Left renal pelvis (tissue), 4 donors: Measurements from ENCODE around the gene HAUS8. TPM values are rescaled to one million over a fixed set of nuclear protein-coding genes. Genes with fewer than 3 reads are reported as not detected.

Source experiments
- DNase-seq, 4 donors: peaks; one replicate each; pipeline ENCODE4 v3.0.0-alpha.2; 2013; ENCODE audit warnings: low read depth in 4 of 4, low spot score in 3 of 4
- polyA plus RNA-seq, 4 donors: library from polyadenylated mRNA; unstranded; fragments of 120-200 nt; gene quantifications; one replicate each; pipeline ENCODE4 v1.2.1, GENCODE V29; 2013; ENCODE audit not compliant: insufficient read length in 4 of 4

HAUS8 gene
- polyA plus RNA-seq, 4 donors, result 10.6 to 15.9 (median 13.9) TPM

DNA sequence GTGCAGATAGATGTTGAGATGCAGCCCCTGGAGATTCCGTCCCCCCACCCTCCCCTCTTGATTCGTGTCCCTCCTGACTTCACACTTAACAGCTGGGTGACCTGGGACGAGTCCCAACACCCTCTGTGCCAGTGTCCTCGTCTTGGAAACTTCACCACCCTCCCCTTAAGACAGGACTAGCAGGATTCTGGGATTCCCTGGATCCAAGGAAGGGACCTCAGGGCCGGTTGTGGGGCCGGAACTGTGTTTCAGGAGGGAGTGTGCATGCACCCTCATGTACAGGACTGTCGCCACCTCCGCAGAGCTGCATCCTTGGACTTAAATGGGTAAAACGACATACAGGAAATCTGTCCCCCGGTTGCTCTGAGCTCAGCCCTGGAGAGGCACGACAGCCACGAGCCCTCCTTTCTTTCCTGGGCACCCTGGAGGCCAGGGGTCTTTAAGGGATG, 1.3 kb upstream of the HAUS8 start:
- no peak for DNase-seq

DNA sequence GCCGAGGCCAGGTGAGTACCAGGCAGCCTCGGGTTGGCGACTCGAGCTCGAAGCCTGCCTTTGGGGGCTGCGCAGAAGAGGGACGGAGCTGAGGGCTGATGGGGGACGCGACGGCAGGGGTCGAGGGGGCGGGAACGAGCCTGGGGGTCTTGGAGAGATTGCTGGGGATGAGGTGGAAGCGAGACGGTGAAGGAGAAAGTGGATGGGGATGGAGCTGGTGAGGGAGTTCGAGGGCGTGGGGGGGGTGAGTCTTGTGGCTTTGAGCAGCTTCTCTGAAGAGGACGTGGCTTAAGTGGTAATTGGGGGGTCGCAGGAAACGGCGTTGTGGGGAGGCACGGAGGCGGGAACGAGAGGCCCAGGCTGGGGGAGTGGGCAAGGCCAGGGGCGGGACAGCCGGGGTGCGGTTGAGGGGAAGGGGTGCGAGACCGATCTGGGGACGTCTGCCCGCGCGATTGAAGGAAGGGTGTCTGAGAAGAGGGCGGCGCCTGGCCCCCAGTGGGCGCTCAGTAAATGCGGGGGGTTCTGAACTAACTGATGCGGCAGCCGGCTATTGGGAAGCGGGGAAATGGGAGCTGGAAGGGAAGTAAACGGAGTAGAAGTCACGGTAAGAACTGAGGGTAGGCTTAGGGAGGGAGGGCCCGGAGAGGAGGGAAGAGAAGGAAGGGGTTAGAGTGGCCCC, 751 bp upstream of the HAUS8 start:
- DNase-seq, result no peak

DNA sequence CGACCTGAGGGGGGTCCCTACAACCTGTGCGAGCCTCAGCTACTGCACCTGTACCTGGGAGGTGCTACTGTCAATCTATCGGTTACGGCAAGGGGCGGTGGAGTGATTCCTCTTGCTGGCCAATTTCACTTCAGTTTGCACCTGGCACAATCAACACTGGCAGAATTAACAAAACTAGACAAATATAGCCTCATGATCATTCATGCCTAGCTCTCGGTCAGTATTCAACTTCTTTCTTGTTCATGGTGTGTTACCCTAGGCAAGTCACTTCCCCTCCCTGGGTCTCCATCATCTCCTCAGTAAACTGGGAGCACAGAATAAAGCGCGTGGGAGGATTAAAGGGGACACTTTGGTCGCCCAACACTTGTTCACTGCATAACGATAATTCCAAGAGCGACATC, 618 bp downstream of the HAUS8 start:
- no peak for DNase-seq

DNA sequence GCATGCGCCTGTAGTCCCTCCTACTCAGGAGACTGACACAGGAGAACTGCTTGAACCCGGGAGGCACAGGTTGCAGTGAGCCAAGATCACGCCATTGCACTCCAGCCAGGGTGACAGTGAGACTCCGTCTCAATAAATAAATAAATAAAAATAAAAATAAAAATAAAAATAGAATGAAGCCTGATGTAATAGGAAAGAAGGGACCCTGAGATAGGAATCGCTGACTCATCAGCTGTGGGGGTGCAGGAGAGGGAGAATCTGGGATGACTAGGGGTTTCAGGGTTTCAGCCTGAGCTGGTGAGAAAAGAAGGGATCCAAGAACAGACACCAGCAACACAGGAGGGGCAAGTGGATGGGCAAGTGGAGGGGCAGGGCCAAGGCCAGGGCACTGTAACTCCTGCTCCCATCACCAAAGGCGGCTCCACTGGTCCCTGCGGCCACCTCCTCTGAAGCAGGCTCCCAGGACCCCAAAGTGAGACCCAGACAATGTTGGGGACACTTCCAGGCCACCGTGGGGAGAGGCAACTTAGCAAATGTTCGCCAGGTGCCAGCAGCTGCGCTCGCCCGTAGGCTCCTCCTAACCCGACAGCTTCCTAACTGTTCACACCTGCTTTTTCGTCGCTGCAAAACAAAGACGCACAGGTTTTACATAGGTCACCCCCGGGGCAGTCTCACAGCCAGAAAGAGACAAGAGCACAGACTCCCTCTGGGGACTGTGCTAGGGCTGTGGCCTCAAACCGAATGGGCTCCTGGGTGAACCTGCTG, 1.2 kb downstream of the HAUS8 start:
- DNase-seq, result no peak

DNA sequence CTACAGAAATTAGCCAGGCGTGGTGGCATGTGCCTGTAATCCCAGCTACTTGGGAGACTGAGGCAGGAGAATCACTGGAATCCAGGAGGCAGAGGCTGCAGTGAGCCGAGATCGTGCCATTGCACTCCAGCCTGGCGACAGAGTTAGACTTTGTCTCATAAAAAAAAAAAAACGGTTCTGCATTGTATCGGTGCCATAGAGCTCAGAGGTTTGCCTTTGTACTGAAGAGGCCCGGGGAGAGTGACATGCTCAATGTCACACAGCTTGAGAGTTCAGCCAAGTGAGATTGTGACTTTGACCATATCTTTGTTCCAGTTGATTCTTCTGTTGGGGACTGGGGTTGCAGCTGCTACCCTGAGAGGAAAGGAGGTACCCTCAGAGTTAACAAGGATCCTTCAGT, 4.3 kb downstream of the HAUS8 start:
- no peak for DNase-seq

DNA sequence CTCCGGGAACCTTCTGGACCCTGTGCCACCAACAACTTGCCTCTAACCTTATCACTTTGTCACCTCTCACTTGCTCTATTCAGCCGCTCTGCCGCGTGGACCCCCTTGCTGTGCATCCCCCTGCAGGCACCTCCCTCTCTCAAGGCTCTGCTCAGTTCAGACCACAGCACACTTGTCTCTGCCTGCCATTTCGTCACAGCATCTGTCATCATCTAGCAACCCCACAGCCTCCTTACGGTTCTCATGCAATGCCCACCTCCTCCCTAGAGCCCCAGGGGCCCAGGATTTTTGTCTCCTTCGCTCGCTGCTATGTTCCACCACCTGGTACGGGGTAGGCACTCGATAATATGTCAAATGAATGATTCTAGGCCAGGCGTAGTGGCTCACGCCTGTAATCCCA, 4.8 kb downstream of the HAUS8 start:
- DNase-seq, result no peak

DNA sequence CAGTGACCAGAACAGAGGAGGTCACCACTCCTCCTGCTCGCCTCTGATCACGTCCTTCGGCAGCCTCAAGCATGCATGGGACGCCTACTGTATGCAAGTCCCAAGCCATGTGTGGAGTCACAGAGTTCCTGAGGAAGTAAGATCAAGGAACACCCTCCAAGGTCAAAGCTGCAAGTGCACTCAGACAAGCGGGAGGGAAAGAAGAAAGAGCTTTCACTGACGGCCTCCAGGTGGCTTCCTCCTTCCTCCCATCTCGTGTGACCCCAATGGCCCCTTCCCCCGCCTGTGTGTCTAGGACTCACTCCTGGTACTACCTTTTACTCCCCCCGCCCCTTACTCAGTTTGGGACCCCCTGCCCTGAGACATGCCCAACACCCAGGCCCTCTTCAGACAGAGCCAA, 6.1 kb downstream of the HAUS8 start:
- DNase-seq, result no peak

DNA sequence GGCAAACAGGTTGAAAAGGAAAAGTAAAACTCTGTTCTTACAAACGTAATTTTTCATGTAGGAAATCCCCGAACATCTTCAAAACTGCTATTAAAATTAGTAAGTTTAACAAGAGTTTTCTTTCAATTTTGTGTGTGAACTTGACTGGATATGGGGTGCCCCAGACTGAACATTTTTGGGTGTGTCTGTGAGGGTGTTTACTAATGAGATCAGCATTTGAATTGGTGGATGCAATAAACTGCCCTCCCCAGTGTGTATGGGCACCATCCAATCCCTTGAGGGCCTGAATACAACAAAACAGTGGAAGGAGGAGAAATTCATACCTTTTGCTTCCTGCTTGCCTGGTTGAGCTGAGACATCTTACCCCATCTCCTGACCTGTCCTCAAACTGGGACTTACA, 11.8 kb downstream of the HAUS8 start:
- no peak for DNase-seq

DNA sequence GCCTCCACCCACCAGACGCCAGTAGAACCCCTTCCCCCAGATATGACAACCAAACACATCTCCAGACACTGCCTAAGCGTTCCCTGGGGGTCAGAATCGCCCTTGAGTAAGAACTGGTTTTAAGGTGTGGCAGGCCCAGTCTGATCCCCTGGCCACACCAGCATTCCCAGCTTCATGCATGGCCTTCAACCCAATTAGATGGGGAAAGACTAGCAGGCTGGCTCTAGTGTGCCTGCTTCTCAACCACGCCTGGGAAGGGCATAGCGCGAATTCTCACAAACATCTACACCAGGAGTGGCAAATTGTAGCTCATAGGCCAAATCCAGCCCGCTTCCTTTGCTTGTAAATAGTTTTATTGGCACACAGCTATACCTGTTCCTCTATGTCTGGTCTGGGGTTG, 13.6 kb downstream of the HAUS8 start:
- no peak for DNase-seq

DNA sequence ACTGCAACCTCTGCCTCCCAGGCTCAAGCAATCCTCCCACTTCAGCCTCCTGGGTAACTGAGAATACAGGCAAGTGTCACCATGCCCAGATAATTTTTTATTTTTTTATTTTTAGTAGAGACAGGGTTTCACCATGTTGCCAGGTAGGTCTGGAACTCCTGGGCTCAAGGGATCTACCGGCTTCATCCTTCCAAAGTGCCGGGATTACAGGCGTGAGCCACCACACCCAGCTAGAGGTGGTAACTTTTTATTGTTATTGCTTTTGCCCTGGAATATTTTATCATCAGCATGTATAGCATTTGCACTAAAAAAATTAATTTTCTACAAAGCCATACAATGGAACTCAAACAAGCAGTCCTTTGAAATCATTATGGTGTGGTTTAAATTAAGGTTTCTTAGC, 14.0 kb downstream of the HAUS8 start:
- no peak for DNase-seq

DNA sequence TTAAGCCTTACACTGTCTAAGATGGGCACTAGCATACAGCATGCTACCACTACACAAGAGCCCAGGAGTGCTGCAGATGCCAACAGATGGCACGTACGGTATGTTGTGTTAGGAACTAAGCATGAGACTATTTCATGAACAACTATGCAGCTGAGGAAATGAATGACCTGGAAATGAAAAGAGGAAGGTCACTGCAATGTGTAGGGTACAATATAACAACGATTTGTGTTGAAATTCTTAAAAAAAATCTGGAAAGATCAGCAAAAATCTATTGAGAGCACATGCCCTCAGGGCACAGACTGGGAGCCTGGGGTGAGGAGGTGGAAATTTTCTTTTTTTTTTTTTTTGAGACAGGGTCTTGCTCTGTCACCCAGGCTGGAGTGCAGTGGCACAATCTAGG, 14.4 kb downstream of the HAUS8 start:
- no peak for DNase-seq

DNA sequence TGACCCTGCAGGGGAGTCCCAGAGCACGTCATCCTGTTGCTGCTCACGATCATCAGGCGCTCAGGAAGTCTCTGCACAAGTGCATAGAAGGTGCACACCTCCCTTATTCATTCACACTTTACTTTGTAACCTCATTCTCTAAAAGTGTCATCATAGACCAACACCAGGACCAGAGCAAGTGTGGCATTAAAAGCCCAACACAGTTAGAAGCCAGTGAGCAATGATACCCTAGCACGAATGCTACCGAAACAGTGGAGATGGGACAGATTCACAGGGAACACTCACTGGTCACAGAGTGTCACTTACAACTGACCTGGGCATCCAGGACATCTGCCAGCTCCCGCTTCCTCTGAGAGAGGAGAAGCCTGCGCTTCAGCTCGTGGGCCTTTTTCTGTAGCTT, 17.0 kb downstream of the HAUS8 start:
- DNase-seq, result no peak

DNA sequence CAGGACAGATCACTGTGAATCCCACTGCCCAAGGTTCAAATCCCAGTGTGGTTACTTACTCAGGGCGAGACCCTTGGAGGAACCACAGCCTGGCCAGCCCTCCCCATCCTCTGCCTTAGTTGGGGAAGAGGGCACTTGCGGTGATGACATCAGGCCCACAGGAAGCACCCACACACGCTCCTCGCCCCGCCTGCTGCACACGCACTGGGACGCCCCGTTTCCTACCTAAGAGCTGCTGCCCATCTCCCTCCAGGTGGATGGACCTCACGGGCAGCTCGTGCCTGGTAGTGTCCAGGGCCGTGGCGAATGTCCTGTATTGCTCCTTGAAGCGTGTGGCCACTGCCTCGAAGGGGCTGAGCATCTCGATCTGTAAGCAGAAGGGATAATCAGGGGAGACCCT, 19.6 kb downstream of the HAUS8 start:
- DNase-seq, result no peak

DNA sequence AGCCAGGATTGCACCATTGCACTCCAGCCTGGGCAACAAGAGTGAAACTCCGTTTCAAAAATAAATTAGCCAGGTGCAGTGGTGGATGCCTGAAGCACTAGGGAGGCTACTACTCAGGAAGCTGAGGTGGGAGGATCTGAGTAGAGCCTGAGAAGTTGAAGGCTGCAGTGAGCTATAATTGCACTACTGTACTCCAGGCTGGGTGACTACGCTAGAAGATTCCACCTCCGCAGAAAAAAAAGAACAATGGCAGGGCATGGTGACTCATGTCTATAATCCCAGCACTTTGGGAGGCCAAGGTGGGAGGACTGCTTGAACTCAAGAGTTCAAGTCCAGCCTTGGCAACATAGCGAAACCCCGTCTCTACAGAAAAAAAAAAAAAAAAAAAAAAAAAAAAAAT, 20.5 kb downstream of the HAUS8 start:
- no peak for DNase-seq

DNA sequence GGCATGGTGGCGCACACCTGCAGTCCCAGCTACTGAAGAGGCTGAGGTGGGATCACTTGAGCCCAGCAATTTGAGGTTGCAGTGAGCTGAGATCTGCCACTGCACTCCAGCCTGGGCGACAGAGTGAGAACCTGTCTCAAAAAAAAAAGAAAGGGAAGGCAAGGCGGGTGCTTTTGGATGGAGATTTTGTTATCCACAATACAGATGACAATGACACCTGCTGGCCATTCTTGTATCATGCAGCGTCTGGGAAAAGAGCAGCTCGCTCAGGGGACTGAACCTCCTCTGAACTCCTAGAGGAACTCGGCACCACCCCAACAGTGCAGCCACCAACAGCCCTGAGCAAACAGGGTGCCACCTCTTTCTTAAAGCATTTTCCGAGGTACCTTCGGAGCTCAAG, 22.8 kb downstream of the HAUS8 start:
- DNase-seq, result no peak

DNA sequence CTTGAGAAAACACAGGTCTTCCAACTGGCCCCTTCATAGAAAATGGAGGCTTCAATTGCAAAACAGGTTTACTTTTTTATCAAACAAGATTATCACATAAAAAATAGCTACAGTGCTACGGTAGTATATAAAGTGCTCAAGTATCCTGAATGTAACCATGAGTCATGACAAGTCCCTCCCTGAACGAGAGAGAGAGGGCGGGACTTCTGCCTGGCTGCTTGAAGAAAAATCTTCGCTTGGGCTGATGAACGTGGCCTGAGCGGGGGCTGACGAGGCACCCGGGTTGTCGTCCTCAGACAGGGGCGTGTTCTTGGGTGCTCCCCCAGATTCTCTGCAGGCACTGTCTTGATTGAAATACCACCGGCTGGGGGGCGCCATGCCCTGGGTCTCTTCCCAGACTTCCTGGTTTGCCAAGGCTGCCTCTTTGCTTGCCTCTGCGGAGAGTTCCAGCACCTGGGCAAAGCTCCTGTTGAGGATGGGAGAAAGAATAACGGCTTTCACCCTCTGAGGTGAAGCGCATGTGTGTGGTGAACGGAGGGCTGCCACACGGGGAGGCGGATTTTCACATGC, 25.5 kb downstream of the HAUS8 start:
- DNase-seq, result no peak

DNA sequence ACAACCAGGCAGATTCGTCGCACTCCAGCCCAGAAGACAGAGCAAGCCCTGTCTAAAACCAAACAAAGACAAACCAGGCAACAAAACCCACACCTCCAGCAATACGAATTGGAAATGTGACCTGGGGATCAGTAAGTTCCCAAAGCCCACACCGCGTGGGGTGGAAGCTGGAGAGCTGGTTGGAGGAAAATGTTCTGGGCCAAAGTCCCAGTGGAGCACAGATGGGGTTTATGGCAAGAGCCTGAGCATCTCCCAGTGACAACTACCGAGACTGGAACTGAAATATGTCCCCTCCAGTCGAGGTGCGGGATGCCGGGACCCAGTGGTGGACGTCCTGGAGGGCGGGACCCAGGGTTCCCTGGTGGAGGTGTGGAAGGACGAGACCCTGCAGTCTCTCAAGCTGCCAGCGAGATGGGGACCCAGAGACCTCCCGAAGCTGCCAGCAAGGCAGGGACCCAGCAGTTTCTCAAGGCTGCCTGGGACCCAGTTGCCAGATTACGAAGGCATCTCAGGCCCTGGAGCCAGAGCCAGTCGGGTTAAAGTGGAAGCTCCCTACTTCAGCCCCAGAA, 26.3 kb downstream of the HAUS8 start:
- DNase-seq, result no peak

DNA sequence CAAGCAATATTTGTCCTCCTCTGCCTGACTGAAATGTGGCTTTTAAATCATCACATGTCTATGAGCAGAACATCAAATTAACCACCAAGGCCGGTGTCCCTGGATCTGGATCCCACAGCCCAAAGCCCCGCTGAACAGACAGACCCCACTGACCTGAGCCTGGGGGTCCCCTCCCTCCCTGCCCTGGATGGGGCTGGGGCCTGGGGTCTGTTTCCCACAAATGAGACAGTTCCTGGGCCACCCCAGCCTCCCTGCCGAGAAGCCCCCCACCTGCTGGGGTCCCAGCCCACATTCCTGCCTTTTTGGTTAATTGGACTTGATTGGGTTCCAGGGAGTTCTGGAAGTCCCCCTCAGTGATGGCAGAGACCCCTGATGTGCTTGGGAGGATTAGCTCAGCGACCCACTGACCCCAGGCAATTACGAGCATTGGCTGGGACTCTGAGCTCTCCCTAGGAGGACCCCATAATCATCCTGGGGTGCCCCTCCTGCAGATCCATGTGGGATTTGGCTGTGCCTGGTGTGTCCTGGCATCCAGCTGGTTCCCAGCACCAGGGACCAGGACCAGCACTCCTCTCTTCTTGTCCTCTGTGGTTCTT, 29.2 kb downstream of the HAUS8 start:
- no peak for DNase-seq

DNA sequence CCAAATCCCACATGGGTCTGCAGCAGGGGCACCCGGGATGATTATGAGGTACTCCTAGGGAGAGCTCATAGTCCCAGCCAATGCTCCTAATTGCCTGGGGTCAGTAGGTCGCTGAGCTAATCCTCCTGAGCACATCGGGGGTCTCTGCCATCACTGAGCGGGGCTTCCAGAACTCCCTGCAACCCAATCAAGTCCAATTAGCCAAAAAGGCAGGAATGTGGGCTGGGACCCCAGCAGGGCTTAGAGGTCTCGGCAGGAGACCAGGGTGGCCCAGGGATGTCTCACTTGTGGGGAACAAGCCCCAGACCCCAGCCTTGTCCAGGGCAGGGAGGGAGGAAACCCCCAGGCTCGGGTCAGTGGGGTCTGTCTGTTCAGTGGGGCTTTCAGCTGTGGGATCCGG, 31.5 kb downstream of the HAUS8 start:
- DNase-seq, result no peak

DNA sequence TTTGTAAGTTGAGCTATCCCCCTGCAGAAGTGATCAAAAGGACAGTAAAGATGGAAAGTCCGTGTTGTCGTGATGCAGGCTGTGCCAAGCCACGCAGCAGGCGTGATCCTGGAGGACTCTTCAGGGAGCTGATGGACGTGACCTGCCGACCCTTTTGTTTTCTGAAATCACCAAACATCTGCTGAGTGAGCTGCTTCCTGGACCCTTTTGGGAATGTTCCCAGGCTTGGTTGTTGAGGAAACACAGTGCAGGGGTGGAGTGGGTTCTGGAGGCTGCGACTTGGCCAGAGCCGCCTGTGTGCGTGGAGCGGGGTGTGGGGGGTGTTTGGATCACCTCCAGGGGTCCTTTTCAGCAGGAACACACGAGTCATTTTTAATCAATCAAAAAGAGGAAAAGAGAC, 33.3 kb downstream of the HAUS8 start:
- DNase-seq, result no peak

DNA sequence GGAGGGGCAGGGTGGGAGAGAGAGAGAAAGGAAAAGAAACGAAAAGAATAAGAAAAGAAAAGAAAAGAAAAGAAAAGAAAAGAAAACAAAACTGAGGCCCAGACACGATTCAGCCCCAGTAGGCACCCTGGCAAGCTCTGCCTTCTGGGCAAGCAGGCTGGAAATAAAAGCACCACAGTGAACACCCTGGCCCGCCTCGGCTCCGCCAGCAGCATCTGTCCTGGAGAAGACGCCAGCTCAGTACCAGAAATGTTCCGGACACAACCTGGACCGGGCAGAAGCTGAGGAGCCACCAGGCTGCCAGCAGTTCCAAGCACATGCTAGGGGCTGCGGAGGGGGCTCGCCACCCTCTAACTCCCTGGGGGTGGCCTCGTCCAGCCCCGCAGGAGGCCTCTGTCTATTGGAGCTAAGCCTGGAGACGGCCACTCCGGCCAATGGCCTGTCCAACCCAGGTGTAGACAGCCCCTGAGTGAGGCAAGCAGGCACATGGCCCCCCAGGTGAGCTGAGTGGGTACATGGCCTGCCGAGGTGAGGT, 37.2 kb downstream of the HAUS8 start:
- no peak for DNase-seq
